GM18907 (cell line): ENCODE results near the gene ABHD17C.
"Not testable (repeated sequence)": the region's sequence is repeated elsewhere in the genome, so short reads cannot be mapped to it uniquely, and the experiment has no call there.

Source experiments
- ATAC-seq: cut with Tn5 transposase; IDR thresholded peaks from one replicate; pipeline ENCODE4 v1.9.1; 2021; ENCODE audit warnings: mild to moderate bottlenecking, moderate library complexity; ENCODE audit not compliant: unreplicated experiment

ABHD17C gene

DNA sequence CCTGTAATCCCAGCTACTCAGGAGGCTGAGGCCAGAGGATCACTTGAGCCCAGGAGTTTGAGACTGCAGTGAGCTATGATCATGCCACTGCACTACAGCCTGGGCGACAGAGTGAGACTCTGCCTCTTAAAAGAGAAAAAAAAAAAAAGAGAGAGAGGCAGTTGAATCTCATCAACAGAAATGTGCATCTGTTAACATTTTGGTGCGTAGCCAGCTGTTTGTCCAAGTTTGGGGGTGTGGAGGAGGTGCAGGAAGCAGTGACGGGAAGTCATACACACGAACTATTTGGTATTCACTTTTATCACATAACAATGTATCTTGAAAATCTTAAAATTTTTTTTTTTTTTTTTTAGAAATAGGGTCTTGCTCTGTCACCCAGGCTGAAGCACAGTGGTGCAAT is 65.8 kb downstream of the ABHD17C start:
- no peak for ATAC-seq

DNA sequence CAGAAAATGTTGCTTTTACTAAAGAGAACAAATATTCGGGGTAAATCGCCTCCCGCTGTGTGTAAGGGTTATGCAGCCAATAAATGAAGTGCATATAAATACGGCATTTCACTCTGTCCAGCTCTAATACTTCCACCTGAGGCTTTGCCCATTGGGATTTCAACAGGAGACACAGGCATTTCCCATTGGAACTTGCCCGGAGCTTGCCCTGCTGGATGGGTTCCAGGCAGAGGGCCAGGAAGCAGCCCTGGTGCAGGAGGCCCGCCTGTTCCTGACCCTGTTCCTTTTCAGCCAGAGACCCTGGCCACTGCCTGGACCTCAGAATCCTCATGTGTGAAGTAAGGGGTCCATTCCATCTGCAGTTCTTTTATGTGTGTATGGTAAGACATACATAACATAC is 66.6 kb downstream of the ABHD17C start:
- ATAC-seq: no peak

DNA sequence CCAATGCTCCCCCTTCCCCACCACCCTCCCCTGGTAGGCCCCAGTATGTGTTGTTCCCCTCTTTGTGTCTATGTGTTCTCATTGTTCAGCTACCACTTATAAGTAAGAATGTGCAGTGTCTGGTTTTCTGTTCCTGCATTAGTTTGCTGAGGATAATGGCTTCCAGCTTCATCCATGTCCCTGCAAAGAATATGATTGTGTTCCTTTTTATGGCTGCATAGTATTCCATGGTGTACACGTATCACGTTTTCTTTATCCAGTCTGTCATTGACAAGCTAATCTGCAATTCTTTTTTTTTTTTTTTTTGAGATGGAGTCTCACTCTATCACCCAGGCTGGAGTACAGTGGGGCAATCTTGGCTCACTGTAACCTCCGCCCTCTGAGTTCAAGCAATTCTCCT is 68.1 kb downstream of the ABHD17C start:
- not testable (repeated sequence) for ATAC-seq

GRCh38 chr15:80764535-80764934 is 69.4 kb downstream of the ABHD17C start:
- no peak for ATAC-seq

DNA sequence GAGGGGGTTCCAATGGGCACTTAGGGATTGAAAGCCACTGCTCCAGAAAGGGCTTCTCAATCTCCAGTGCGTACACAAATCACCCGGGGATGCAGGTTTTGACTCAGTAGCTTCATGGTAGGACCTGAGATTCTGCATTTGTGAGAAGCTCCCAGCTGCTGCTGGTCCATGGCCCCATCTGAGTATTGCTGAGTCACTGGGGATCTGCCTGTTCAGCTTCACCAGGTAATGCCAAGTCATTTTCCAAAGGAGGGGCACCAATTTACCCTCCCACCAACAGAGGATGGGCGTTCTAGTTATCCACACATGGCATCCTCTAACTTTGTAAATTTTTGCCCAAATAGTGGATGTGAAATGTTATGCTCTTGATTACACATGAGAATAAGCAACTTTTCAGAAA is 71.2 kb downstream of the ABHD17C start:
- ATAC-seq: no peak

DNA sequence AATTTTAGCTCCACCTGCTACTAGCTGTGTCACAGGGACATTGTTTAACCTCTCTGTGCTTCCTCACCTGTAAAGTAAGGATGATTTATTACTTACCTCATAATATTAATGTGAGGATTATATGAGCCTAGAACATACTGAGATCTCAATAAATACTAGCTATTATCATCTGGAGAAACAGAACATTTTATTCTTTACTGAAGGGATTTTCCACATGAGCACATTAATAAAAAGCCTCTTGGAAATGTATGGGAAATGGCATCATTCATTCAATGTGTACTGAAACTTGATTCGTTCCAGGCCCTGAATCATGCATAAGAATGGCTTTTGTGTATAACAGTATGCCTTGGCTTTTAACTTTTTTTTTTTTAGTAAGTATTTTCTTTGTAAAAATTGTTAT is 73.0 kb downstream of the ABHD17C start:
- no peak for ATAC-seq

- ATAC-seq: no peak
Observed at GRCh38 chr15:80769153-80769828, 74.2 kb downstream of the ABHD17C start.

DNA sequence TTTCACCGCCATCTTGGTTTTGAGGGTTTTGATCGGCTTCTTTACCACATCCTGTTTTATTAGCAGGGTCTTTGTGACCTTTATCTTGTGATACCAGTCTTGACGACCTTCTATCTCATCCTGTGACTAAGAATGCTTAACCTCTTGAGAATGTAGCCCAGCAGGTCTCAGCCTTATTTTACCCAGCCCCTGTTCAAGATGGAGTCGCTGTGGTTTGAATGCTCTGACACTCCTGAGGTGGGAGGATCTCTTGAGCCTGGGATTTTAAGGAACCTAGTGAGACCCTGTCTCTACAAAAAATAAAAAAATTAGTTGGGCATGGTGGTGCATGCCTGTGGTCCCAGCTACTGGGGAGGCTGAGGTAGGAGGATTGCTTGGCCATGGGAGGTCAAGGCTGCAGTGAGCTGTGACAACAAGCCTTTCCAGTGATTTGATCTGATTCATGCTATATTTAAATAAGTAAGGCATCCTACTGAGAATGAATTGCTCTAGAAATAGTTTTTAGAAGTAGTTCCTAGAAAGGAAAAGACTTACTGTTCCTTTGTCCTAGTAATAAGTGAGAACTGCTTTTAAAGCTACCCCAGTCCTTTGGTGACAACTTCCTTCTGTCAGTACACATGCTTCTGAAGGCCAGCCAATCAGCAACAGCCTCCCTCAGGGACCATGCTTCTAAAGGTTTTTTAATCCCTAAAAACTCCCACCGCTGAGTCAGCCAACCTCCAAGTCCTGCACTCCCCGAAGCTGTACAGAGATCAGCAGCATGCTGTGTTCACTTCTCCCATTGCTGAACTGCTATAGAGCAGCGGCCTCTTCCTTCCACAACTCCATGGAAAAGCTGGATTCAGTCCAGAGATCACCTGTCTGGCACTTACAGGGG is 75.0 kb downstream of the ABHD17C start:
- no peak for ATAC-seq

GRCh38 chr15:80773122-80773551 is 78.0 kb downstream of the ABHD17C start:
- ATAC-seq: no peak

GRCh38 chr15:80773792-80774352 is 78.8 kb downstream of the ABHD17C start:
- ATAC-seq: no peak

DNA sequence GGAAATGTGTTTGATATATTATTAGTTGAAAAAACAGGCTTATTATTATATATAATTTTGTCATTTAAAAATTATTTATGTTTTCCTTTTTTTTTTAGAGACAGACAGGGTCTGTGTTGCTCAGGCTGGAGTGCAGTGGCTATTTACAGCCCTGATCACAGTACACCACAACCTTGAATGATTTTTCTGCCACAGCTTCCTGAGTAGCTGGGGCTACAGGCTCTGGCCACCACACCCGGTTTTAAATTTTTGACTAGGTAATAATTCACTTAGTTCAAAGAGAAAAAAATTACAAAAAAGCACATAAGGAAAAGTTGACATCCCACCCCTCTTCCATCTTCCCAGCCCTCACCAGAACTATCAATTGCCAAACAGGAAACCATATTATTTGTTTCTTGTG is 79.4 kb downstream of the ABHD17C start:
- ATAC-seq: no peak

GRCh38 chr15:80775338-80775737 is 80.2 kb downstream of the ABHD17C start:
- no peak for ATAC-seq

DNA sequence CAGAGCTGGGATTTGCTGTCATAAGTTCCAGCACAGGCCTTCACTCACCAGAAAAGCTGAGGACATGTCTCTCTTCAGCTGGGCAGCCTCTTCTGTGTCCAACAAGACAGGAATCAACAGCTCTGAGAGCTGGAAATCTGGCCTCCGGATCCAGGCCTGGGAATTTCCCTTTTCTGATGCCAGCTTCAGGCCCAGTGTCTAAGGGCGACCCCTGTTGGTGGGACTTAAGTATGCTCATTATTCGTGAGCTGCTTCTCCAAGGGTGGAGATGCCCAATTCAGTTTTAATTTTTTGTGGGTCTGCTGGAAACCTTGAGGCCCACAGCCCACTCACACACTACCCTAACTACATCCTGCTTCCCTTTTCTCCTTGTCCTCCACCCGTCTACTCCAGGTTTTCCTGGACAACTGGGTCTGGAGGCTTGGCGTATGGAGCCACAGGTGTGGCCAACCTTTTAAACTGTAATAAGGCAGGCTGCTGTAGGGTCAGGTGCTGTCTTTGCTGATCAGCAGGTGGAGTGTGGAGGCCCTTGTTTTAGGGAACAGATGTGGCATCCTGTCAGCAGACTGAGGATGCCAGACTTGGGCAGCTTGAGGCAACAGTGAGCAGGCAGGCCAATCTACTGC is 81.4 kb downstream of the ABHD17C start:
- ATAC-seq: no peak

DNA sequence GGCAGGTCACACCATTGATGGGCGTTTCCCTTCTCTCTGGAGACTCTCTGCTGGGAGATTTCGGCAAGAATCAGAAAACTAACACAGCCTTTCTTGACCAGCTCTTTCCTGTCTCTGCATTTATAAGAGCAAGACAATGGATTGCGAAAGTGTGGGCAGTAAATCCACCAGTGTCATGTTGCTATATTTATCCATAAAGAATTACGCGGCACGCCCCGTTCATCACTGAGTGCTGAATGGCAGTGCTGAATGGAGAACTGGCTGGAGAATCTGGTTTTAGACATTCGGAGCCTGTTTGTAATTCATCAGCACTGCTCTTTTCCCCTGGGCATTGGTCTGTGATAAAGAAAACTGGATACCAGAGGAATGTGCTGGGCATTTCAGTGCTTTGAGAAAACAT is 82.0 kb downstream of the ABHD17C start:
- ATAC-seq: no peak

GRCh38 chr15:80777826-80778620 is 82.9 kb downstream of the ABHD17C start:
- ATAC-seq: no peak

DNA sequence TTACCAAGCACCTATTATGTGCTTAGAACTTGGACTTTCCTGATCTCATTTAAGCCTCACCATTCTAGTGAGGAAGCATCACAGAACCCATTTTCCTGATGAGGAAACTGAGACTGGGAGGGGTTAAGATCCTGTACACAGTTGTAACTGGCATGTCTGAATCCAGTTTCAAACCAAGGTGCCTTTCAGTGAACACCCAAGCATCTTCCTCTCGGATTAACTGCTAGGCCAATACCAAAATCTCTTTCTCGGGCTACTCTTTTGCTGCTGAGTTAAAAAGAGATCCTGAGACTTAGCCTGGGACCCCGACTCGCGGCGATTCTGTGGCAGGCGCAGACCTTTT is 83.5 kb downstream of the ABHD17C start:
- ATAC-seq: no peak

- no peak for ATAC-seq
Observed at GRCh38 chr15:80778964-80779657, 84.0 kb downstream of the ABHD17C start, which contains the start of gene CEMIP. CEMIP (plus strand) TSS chr15:80779370; CDS start chr15:80873880, 94,510 bp downstream.

DNA sequence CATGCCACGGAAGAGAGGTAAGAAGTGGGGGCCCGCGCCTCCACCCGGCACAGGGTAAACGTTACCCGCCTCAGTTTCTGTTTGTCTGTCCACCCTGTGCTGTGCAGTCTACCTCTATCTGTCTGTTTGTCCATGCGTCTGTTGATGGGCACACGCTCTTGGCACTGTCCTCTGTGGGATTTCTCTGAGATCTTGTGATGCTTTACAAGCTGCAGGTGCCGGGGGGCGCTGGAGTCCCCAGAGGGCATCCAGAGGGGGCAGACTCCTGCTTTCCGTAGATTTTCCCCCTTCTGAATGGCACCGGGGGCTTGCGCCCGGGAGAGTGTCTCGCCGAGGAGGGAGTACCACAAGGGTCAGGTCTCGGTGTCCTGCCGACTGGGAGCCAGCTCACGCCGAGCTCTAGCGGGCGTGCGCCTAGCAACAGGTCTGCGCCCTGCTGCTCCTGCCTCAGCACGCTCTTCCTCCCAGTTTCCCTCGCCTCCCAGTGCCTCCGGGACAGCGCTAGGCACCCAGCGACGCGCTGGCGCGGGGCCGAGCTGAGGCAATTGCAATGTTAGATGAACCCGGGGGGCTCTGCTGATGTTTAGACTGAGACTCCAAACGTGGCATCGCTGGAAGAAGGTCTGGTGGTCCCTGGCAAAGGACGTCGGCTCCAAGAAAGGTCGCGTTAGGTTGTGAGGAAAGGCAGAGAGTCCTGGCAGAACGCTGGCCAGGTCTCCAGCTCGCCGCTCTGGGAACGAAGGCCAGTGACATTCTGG is 84.7 kb downstream of the ABHD17C start:
- no peak for ATAC-seq
